Stomach (tissue), 9 donors: Measurements from ENCODE around the gene FBL. TPM values are rescaled to one million over a fixed set of nuclear protein-coding genes. Genes with fewer than 3 reads are reported as not detected.
"Not testable (repeated sequence)": the region's sequence is repeated elsewhere in the genome, so short reads cannot be mapped to it uniquely, and the experiment has no call there.

ENCODE experiments used
- DNase-seq, 2 donors: peaks; one replicate each; pipeline versions ENCODE4 v3.0.0 to v3.0.0-alpha.2; 2013 to 2019
- H3K27ac ChIP-seq, 5 donors: fragments of 200-600 bp in 4 of 5; sonication (generic) in 4 of 5; one replicate each; pipeline ENCODE4 v1.5.1; 2013 to 2019; ENCODE audit warnings: mild to moderate bottlenecking in 1 of 5, moderate library complexity in 1 of 5
- H3K27me3 ChIP-seq, 3 donors: fragments of 200-600 bp; sonication (generic); one replicate each; pipeline ENCODE4 v1.5.1; 2017 to 2019; ENCODE audit warnings: mixed run types in 1 of 3
- H3K36me3 ChIP-seq, 4 donors: fragments of 200-600 bp; sonication (generic); 1 replicate in 3 of 4; 2 replicates in 1 of 4; pipeline ENCODE4 v1.5.1; 2016 to 2019
- H3K4me1 ChIP-seq, 4 donors: fragments of 200-600 bp; sonication (generic); one replicate each; pipeline ENCODE4 v1.5.1; 2016 to 2019
- H3K4me3 ChIP-seq, 4 donors: fragments of 200-600 bp; sonication (generic) in 3 of 4; one replicate each; pipeline ENCODE4 v1.5.1; 2016 to 2019; ENCODE audit warnings: mild to moderate bottlenecking in 1 of 4
- H3K9me3 ChIP-seq, 4 donors: fragments of 200-600 bp; sonication (generic); one replicate each; pipeline ENCODE4 v1.5.1; 2016 to 2019
- EP300 ChIP-seq: sonication (generic); formaldehyde crosslinking; IDR thresholded peaks from one replicate; pipeline ENCODE4 v1.6.1; 2017; ENCODE audit warnings: antibody characterized with exemption
- POLR2A ChIP-seq, 4 donors: fragments of 450-650 bp; IDR thresholded peaks; one replicate each; pipeline ENCODE4 v1.6.1; 2016; ENCODE audit warnings: antibody characterized with exemption in 4 of 4, control low read depth in 2 of 4, mild to moderate bottlenecking in 1 of 4, moderate library complexity in 1 of 4
- POLR2AphosphoS5 ChIP-seq, 3 donors: sonication (generic); formaldehyde crosslinking; IDR thresholded peaks; one replicate each; pipeline ENCODE4 v1.6.1; 2016; ENCODE audit warnings: antibody characterized with exemption in 3 of 3
- WGBS, 5 donors: extraction: QIAGEN DNeasy Blood & Tissue Kit in 3 of 5; methylation state at CpG; one replicate each; pipeline versions ENCODE4 v1.1.5 to v1.1.7; 2013 to 2018; 5-methylcytosine and 5-hydroxymethylcytosine counted together
- intact Hi-C: fragments of 100-400 bp; cut with DNase I; formaldehyde crosslinking; loops from one replicate; pipeline ENCODE4 v1.15.1; 2023; ENCODE audit warnings: low total_unique reads
- polyA plus RNA-seq, 3 donors: library from polyadenylated mRNA; stranded (reverse); fragments of 200-250 nt; gene quantifications; one replicate each; pipeline ENCODE4 v1.2.3, GENCODE V29; 2013
- total RNA-seq, 5 donors: library from RNA; depleted of rRNA; stranded (reverse); fragments of >200 nt; gene quantifications; one replicate each; pipeline versions ENCODE4 v1.1.0 to v1.2.3, GENCODE V29; 2014 to 2016
- TF ChIP-seq, protein P1 (sequence below), 7 experiments: fragments of 450-650 bp in 4 of 7; fragments of 200-600 bp in 3 of 7; sonication (generic) in 3 of 7; IDR thresholded peaks; one replicate each; pipeline ENCODE4 v1.5.1; 2016 to 2019; ENCODE audit warnings: antibody characterized with exemption in 7 of 7, control low read depth in 2 of 7, mild to moderate bottlenecking in 1 of 7
- donor health status: healthy with polysubstance abuse.
- donor health status: Bipolar disorder and iron deficiency.
- donor health status: healthy.

Gene FBL
- total and polyA plus RNA-seq, 8 donors = 59.8 to 331 (median 234) TPM

DNA sequence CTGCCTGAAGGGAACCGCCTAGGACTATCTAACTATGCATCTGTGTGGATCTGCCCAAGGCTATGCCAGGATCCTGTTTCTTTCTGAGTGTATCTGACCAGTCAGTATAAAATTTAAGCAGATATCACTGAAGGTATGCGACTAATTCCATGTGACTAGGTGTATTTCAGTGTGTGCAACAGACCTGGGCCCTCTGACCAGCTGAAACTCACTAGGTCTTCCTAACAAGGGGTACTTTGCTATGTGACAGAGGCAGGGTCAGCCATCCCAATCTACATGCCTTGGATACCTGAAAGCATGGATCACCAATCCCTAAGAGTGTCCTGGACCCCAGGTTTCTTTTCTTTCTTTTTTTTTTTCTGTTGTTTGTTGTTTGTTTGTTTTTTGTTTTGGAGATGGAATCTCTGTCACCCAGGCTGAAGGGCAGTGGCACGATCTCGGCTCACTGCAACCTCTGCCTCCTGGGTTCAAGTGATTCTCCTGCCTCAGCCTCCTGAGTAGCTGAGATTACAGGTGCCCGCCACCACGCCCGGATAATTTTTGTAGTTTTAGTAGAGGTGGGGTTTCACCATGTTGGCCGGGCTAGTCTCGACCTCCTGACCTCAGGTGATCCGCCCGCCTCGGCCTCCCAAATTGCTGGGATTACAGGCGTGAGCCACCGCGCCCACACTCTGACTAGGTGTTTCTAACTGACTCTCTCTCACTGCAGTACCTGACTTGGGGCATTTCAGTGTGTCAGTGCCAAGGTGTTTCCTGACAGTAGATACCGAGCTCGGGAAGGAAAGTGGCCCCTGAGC lies 44.8 kb upstream of the FBL start:
- DNase-seq = peak in 1 of 2 donors; percentile 26
- intact Hi-C loops = no loop called here
- peaks cover 0 to 26% (median 3%) of the 10 kb centered on the region in 3 donors for H3K27me3 ChIP-seq
- 74 to 81% (median 75%) methylated on average over 17 of the region's 17 CpGs for WGBS, 5 donors
- peaks cover 0 to 25% (median 16%) of the 10 kb centered on the region in 4 donors for H3K36me3 ChIP-seq
- H3K9me3 ChIP-seq = no peaks in the 10 kb centered on the region
- H3K4me1 ChIP-seq = peaks cover 0 to 4% (median 0%) of the 10 kb centered on the region in 4 donors
- TF ChIP-seq POLR2A (IDR thresholded peaks at IDR 0.05) (no peak), POLR2AphosphoS5 (IDR thresholded peaks at IDR 0.05) (no peak), EP300 (no peak)
- TF ChIP-seq, protein P1, sequence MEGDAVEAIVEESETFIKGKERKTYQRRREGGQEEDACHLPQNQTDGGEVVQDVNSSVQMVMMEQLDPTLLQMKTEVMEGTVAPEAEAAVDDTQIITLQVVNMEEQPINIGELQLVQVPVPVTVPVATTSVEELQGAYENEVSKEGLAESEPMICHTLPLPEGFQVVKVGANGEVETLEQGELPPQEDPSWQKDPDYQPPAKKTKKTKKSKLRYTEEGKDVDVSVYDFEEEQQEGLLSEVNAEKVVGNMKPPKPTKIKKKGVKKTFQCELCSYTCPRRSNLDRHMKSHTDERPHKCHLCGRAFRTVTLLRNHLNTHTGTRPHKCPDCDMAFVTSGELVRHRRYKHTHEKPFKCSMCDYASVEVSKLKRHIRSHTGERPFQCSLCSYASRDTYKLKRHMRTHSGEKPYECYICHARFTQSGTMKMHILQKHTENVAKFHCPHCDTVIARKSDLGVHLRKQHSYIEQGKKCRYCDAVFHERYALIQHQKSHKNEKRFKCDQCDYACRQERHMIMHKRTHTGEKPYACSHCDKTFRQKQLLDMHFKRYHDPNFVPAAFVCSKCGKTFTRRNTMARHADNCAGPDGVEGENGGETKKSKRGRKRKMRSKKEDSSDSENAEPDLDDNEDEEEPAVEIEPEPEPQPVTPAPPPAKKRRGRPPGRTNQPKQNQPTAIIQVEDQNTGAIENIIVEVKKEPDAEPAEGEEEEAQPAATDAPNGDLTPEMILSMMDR (IDR thresholded peaks at IDR 0.05) = no peak
- no peak overlapping the region for H3K4me3 ChIP-seq
- no peak overlapping the region for H3K27ac ChIP-seq

DNA sequence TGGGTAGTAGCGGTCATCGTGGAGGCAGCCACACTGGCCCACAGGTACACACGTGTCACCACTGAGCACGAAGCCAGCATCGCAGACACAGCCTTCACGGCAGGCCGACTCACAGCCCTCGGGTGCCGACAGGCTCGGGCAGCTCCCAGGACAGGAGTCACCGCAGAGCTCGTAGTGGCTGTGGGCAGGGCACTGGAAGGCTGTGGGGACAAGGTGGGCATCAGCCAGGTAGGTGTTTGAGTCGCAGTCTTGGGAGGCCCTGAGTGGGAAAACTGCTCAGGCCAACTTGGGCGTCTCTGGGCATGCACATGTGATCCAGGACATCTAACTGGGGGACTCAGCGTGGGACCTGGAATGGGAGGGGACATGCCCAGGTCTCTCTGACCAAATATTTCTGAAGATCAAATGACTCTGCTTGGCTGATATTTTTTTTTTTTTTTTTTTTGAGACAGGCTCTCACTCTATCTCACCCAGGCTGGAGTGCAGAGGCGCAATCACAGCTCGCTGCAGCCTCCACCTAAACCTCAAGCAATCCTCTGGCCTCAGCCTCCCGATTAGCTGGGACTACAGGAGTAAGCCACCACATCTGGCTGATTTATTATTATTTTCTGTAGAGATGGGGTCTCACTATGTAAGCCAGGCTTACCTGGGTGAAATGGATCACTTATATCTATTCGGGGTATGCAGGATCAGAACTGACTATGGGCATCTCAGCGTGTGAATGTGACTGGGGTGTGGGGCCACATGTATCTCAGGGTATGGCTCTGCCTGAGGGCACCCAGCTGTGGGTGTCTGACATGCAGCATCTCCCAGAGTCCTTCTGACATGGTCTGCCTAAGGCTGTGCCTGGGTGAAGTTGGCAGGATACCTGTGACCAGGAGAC lies 43.9 kb upstream of the FBL start:
- H3K36me3 ChIP-seq = peaks cover 0 to 25% (median 16%) of the 10 kb centered on the region in 4 donors
- peak in 1 of 2 donors; percentile 25 for DNase-seq
- intact Hi-C loops, H3K4me1 ChIP-seq, H3K27ac ChIP-seq, H3K9me3 ChIP-seq, H3K4me3 ChIP-seq: not testable (repeated sequence)
- peaks cover 0 to 26% (median 3%) of the 10 kb centered on the region in 3 donors for H3K27me3 ChIP-seq
- 89 to 96% (median 93%) methylated on average over 17 to 20 of the region's 20 CpGs for WGBS, 5 donors

DNA sequence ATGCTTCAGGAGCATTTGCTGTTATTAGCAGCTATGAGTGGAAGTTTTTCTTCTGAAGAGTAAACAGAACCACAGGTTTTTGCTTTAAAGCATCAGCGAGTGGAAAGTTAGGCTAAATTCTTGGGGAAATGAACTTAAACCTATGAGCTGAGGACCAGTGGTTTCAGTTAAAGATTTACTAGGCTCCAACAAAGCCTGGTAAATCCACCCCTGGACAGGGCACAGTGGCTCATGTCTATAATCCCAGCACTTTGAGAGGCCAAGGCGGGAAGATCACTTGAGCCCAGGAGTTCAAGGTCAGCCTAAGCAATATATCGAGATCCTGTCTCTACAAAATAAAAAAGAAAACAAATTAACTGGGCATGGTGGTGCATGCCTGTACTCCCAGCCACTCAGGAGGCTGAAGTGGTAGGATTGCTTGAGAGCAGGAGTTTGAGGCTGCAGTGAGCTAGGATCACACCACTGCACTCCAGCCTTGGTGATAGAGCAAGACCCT lies 41.3 kb upstream of the FBL start:
- WGBS, 5 donors = 37 to 67% (median 53%) methylated on average over 2 to 3 of the region's 3 CpGs

DNA sequence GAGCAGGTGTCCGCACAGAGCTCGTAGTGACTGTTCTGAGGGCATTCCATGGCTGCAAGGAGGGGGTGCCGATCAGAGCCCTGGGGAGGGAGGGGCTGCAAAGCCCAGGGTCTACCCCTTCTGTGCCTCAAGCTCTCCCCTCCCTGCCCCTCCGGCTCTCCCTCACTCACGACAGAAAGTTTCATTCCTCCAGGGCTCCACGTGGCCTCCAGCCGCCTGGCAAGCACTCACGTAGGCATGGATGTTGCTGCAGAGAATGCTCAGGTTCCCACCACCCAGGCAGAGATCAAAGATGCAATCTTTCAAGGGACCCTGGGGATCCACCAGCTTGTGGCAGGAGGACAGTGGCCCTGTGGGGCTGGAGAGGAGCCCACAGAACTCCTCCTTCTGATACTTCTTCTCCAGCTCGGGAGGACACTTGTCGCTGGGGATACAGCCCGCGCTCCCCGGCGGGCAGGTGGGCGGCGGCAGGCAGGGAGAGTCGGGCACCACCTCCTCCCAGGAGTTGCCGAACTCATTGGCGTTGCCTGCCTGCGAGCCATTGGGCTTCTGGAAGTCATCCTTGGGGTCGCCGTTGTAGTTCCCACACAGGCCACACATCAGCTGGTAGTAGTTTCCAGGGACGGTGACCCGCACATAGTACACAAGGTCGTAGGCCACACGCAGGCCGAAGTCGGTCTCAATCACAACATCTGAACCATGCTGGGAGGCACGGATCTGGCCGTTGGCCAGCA lies 39.8 kb upstream of the FBL start:
- H3K36me3 ChIP-seq, intact Hi-C loops, DNase-seq, H3K9me3 ChIP-seq, H3K4me3 ChIP-seq, H3K4me1 ChIP-seq, H3K27ac ChIP-seq, H3K27me3 ChIP-seq: not testable (repeated sequence)
- whole genome bisulfite sequencing, 5 donors = 83 to 91% (median 87%) methylated on average over 13 to 24 of the region's 30 CpGs

More for the DNA sequence above, 41.3 kb upstream of the FBL start:
- Histone ChIP-seq H3K36me3 (peaks cover 0 to 25% (median 14%) of the 10 kb centered on the region in 4 donors), H3K27me3 (peaks cover 0 to 19% (median 3%) of the 10 kb centered on the region in 3 donors)
- DNase-seq, H3K9me3 ChIP-seq, H3K4me1 ChIP-seq, H3K4me3 ChIP-seq, H3K27ac ChIP-seq, intact Hi-C loops: not testable (repeated sequence)

DNA sequence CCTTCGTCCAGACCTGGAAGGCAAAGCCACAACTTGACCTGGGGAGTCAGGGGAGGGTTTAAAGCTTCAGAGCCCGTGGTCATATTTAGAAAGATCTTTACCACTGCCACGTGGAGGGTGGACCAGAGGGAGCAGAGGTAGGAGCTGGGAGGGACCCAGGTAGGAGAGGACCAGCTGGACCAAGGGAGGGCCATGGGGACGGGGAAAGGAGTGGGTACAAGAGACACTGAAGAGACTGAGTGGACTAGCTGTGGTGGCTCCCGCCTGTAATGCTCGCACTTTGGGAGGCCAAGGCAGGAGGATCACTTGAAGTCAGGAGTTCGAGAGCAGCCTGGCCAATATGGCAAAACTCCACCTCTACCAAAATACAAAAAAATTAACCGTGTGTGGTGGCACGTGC lies 38.5 kb upstream of the FBL start:
- DNase-seq, H3K36me3 ChIP-seq, H3K4me1 ChIP-seq, intact Hi-C loops, H3K9me3 ChIP-seq, H3K27ac ChIP-seq, H3K27me3 ChIP-seq, H3K4me3 ChIP-seq: not testable (repeated sequence)
- 80 to 98% (median 88%) methylated on average over 2 to 5 of the region's 9 CpGs for WGBS, 5 donors

DNA sequence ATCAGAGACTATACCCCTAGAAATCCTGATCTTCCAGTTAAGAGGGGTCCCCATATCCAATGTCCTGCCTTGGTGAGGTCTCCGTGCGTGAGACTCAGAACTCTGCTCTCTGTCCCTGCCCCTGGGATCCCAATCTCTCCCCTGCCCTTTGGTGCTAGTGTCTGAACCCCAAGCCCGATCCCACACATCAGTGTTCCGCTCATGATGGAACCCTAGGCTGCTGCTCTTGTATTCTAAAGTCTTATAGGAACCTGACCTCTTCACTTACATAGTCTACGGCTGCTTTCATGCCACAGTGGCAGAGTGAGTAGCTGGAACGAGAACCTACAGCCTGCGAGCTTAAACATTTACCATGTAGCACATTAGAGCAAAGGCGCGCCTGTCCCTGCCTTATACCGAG lies 36.5 kb upstream of the FBL start:
- not testable (repeated sequence) for H3K36me3 ChIP-seq
- WGBS, 5 donors = 76 to 85% (median 82%) methylated on average over 4 to 6 of the region's 10 CpGs

DNA sequence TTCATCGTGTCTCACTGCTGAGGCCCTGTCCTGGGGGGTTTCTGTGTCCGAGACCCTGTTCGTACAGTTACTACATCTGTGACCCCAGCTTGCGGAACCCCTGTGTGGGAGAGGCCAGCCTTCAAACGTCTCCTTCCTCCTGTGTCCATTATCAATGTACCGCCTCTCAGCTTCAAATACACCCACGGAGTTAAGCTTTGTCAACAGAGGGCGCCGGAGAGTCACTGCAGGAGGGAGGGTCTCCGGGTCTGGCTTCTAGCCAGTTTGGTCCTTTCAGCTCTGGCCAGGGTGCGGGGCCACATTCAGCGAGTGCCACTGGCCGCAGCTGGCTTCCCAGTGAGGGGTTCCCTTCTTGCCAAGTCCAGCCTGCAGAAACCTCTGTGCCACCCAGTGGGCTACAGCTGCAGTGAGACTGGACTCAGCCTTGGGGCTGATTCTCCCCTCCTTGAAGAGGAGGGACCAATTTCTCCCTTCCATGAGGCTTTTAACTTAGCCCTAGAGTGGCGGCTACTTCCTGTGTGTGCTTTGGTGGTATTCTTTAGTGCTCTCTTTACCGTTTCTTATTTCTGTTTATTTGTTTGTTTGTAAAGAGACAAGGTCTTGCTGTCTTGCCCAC lies 35.4 kb upstream of the FBL start:
- H3K4me3 ChIP-seq, H3K27ac ChIP-seq, H3K27me3 ChIP-seq, intact Hi-C loops, H3K36me3 ChIP-seq, H3K9me3 ChIP-seq, H3K4me1 ChIP-seq: not testable (repeated sequence)
- 11 to 26% (median 18%) methylated on average over 10 to 15 of the region's 15 CpGs for WGBS, 5 donors
- DNase-seq = peak in 1 of 2 donors; percentile 58

More for the DNA sequence above, 36.5 kb upstream of the FBL start:
- DNase-seq, H3K27ac ChIP-seq, H3K9me3 ChIP-seq, intact Hi-C loops, H3K27me3 ChIP-seq, H3K4me1 ChIP-seq, H3K4me3 ChIP-seq: not testable (repeated sequence)

DNA sequence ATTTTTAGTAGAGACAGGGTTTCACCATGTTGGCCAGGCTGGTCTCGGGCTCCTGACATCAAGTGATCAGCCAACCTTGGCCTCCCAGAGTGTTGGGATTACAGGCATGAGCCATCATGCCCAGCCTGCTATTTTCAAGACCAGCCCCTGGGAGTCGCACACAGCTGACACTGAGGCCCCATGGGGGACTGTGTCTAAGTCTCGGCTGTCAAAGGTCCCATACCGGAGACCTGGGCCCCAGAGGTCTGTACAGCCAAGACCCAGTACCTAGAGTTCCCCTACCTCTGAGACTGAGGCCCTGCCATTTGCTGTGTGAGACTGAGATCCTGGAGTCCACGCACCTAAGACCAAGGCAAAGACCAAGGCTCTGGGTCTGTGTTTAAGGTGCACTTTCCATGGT lies 34.1 kb upstream of the FBL start:
- peaks cover 0 to 12% (median 4%) of the 10 kb centered on the region in 4 donors for H3K36me3 ChIP-seq
- WGBS, 5 donors = 84 to 95% (median 92%) methylated on average over 3 to 4 of the region's 5 CpGs
- intact Hi-C loops, H3K9me3 ChIP-seq, H3K27ac ChIP-seq, DNase-seq, H3K4me3 ChIP-seq, H3K4me1 ChIP-seq: not testable (repeated sequence)
- H3K27me3 ChIP-seq = peaks cover 0 to 13% (median 0%) of the 10 kb centered on the region in 3 donors

DNA sequence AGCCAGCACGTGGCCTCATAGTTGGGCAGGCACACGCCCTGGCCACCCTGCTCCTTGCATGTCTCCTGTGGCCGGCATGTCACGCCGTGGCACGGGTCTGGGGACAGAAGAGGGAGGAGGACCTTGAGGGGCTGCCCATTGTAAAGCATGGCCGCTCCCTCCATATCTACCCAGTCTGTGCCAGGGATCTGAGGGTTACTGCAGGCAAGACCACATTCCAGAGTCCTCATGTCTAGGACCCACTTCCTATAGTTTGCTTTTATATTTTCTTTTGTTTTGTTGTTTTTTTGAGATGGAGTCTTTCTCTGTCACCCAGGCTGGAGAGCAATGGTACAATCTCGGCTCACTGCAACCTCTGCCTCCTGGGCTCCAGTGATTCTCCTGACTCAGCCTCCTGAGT lies 33.6 kb upstream of the FBL start:
- Histone ChIP-seq H3K36me3 (peaks cover 0 to 12% (median 4%) of the 10 kb centered on the region in 4 donors), H3K27me3 (peaks cover 0 to 14% (median 0%) of the 10 kb centered on the region in 3 donors)
- H3K9me3 ChIP-seq, intact Hi-C loops, H3K4me1 ChIP-seq, H3K4me3 ChIP-seq, H3K27ac ChIP-seq, DNase-seq: not testable (repeated sequence)
- WGBS, 5 donors = 93 to 100% (median 100%) methylated on average over 1 to 6 of the region's 8 CpGs
